ENCODE results near the gene INTS4. TPM values are rescaled to one million over a fixed set of nuclear protein-coding genes. Genes with fewer than 3 reads are reported as not detected.

Gene INTS4
- total and polyA plus RNA-seq, 2 experiments from 2014 or later, result 24.6 to 47.6 TPM

- peaks cover 16% of the 10 kb centered on the region; the same call in 2 of the 3 replicates for H3K36me3 Mint-ChIP-seq (ENCODE audit: low read depth)
- no peaks in the 10 kb centered on the region for H3K79me2 ChIP-seq (replicated peaks; ENCODE audit: insufficient read depth)
- H3K4me1 Mint-ChIP-seq, result no peaks in the 10 kb centered on the region
- peaks cover 3% of the 10 kb centered on the region for H3K27me3 Mint-ChIP-seq (ENCODE audit: insufficient read depth, low read depth, poor library complexity)
- TF ChIP-seq CREB1 (CRISPR knock-in tag; IDR thresholded peaks at IDR 0.05; ENCODE audit: low read depth) (no peak), STAT1 (IDR thresholded peaks at IDR 0.05; ENCODE audit: unreplicated experiment) (no peak), ZNF331 (CRISPR knock-in tag; IDR thresholded peaks at IDR 0.05; ENCODE audit: low read depth) (no peak), EZH2 (IDR thresholded peaks at IDR 0.05; ENCODE audit: low read depth, unreplicated experiment) (no peak), JUNB (IDR thresholded peaks at IDR 0.05; ENCODE audit: unreplicated experiment) (no peak), NANOG (IDR thresholded peaks at IDR 0.05; ENCODE audit: borderline replicate concordance) (no peak), ZNF114 (CRISPR knock-in tag; IDR thresholded peaks at IDR 0.05) (no peak), EZH2phosphoT487 (IDR thresholded peaks at IDR 0.05; ENCODE audit: unreplicated experiment) (no peak), POLR2AphosphoS5 (IDR thresholded peaks at IDR 0.05; ENCODE audit: low read depth) (no peak), CTCF (conservative IDR thresholded peaks at IDR 0.05; ENCODE audit: low read depth in 2 of 2) (no peak), ZNF462 (CRISPR knock-in tag; IDR thresholded peaks at IDR 0.05) (no peak)
- TF ChIP-seq, protein P1, sequence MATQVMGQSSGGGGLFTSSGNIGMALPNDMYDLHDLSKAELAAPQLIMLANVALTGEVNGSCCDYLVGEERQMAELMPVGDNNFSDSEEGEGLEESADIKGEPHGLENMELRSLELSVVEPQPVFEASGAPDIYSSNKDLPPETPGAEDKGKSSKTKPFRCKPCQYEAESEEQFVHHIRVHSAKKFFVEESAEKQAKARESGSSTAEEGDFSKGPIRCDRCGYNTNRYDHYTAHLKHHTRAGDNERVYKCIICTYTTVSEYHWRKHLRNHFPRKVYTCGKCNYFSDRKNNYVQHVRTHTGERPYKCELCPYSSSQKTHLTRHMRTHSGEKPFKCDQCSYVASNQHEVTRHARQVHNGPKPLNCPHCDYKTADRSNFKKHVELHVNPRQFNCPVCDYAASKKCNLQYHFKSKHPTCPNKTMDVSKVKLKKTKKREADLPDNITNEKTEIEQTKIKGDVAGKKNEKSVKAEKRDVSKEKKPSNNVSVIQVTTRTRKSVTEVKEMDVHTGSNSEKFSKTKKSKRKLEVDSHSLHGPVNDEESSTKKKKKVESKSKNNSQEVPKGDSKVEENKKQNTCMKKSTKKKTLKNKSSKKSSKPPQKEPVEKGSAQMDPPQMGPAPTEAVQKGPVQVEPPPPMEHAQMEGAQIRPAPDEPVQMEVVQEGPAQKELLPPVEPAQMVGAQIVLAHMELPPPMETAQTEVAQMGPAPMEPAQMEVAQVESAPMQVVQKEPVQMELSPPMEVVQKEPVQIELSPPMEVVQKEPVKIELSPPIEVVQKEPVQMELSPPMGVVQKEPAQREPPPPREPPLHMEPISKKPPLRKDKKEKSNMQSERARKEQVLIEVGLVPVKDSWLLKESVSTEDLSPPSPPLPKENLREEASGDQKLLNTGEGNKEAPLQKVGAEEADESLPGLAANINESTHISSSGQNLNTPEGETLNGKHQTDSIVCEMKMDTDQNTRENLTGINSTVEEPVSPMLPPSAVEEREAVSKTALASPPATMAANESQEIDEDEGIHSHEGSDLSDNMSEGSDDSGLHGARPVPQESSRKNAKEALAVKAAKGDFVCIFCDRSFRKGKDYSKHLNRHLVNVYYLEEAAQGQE (IDR thresholded peaks at IDR 0.05; ENCODE audit: unreplicated experiment), result no peak
- TF ChIP-seq, protein P2, sequence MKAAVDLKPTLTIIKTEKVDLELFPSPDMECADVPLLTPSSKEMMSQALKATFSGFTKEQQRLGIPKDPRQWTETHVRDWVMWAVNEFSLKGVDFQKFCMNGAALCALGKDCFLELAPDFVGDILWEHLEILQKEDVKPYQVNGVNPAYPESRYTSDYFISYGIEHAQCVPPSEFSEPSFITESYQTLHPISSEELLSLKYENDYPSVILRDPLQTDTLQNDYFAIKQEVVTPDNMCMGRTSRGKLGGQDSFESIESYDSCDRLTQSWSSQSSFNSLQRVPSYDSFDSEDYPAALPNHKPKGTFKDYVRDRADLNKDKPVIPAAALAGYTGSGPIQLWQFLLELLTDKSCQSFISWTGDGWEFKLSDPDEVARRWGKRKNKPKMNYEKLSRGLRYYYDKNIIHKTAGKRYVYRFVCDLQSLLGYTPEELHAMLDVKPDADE (IDR thresholded peaks at IDR 0.05), result no peak
- H3K9me2 ChIP-seq (ENCODE audit: insufficient read depth), result no peaks in the 10 kb centered on the region
- no peak for DNase-seq (ENCODE audit: low spot score)
- no peak overlapping the region for H3K4me3 Mint-ChIP-seq
- H3K4me1 ChIP-seq (ENCODE audit: insufficient read depth), result no peaks in the 10 kb centered on the region; the same call in 1 of the 2 replicates
- H3K36me3 ChIP-seq (ENCODE audit: insufficient read depth), result peaks cover 2% of the 10 kb centered on the region; the same call in 1 of the 2 replicates
- H3K27ac Mint-ChIP-seq, result no peak overlapping the region
- H3K4me2 ChIP-seq, result no peak overlapping the region
- no peak overlapping the region for H3K4me3 ChIP-seq
- no peaks in the 10 kb centered on the region; the same call in 2 of the 3 replicates for H3K9me3 Mint-ChIP-seq
- no peaks in the 10 kb centered on the region for H3F3A ChIP-seq (replicated peaks; ENCODE audit: low read depth)
- no peaks in the 10 kb centered on the region for H4K20me1 ChIP-seq (replicated peaks; ENCODE audit: insufficient read depth)
- peak overlapping the region; percentile 72; the same call in 1 of the 2 replicates for H3K27ac ChIP-seq (ENCODE audit: low read depth)
- no peak for ATAC-seq
- no peak overlapping the region for H2AFZ ChIP-seq
- no peaks in the 10 kb centered on the region for H3K27me3 ChIP-seq (ENCODE audit: insufficient read depth)
These were observed 110.2 kb downstream of the INTS4 start for GRCh38 chr11:77884186-77884828.

All from GM23338 (cell line).